Right lobe of liver (tissue), 4 donors: Measurements from ENCODE around the gene OS9.

ENCODE experiments used
- POLR2A ChIP-seq: fragments of 450-650 bp; IDR thresholded peaks from one replicate; pipeline ENCODE4 v1.6.1; 2017; ENCODE audit warnings: antibody characterized with exemption, mild to moderate bottlenecking
- TF ChIP-seq, protein P1 (sequence below), 4 donors: fragments of 200-600 bp in 3 of 4; fragments of 450-650 bp in 1 of 4; IDR thresholded peaks; one replicate each; pipeline versions ENCODE4 v1.5.1 to v1.8.0; 2016 to 2022; ENCODE audit warnings: antibody characterized with exemption in 4 of 4, mild to moderate bottlenecking in 2 of 4
- donor health status: DM: no; HTN: no; CAD: no.
- donor health status: DM: no; HTN: no; CAD: no.
- donor health status: DM: no; HTN: yes; CAD: no.

- TF ChIP-seq POLR2A = no peak
- TF ChIP-seq, protein P1, sequence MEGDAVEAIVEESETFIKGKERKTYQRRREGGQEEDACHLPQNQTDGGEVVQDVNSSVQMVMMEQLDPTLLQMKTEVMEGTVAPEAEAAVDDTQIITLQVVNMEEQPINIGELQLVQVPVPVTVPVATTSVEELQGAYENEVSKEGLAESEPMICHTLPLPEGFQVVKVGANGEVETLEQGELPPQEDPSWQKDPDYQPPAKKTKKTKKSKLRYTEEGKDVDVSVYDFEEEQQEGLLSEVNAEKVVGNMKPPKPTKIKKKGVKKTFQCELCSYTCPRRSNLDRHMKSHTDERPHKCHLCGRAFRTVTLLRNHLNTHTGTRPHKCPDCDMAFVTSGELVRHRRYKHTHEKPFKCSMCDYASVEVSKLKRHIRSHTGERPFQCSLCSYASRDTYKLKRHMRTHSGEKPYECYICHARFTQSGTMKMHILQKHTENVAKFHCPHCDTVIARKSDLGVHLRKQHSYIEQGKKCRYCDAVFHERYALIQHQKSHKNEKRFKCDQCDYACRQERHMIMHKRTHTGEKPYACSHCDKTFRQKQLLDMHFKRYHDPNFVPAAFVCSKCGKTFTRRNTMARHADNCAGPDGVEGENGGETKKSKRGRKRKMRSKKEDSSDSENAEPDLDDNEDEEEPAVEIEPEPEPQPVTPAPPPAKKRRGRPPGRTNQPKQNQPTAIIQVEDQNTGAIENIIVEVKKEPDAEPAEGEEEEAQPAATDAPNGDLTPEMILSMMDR (IDR thresholded peaks at IDR 0.05) = no peak
Observed at GRCh38 chr12:57743769-57744168, 49.8 kb downstream of the OS9 start.
